Measurements from ENCODE around the gene SDR39U1.

The SDR39U1 gene

DNA sequence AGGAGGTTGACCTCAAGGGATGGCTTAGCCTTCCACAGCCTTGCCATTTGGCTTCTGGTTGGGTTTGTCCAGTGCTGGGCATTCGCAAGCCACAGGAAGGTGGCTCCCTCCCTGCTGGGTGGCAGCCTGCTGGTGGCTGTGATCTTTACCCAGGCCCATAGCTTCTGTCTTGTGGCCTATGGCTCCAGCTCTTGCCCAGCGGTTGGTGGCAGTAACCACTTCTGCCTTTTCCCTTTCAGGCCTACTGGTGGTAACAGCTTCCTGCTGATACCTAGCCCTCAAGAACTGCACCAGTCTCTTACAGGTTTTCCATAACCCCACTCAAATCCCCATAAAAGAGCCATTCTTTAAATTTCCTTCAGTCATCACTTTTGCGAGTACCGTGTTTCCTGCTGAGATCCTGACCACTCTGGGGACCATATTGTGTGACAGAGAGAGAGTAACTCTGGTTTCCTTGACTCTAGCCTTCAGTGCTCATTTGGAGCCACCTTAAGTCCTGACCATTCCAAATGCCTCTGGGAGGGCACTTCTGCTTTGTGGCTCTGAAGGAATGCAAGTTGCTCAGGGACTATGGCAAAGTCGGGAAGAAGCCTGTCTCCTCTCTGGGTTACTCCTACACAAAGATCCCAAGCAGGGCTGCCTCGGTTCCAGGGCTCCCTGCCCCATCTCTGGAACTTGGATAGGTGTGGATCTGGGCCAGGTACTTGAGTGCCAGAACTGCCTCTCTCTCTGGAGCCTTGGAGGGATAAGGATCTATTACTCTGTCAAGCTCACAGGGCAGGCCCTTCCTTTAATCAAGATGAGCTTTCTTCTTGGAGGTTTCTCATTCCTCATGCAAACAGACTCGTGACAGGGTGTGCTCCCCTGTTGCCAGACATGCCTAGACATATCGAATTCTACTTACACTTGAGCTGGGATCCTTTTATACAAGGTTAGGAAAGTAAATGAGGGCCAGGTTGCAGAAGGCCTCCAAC is 46.7 kb downstream of the SDR39U1 start:
- Histone ChIP-seq H3K27ac (no peak overlapping the region), H3K27me3 (no peaks in the 10 kb centered on the region), H3K36me3 (no peaks in the 10 kb centered on the region), H3K9me3 (no peaks in the 10 kb centered on the region), H4K20me1 (peaks cover 10% of the 10 kb centered on the region; the same call in 1 of the 2 replicates), H3K4me2 (peak overlapping the region; percentile 54), H3K4me3 (no peak overlapping the region), H3K9ac (no peak overlapping the region), H3K4me1 (peaks cover 52% of the 10 kb centered on the region)
- no peak for TF ChIP-seq Cebpa-rat (IDR thresholded peaks at IDR 0.05)

DNA sequence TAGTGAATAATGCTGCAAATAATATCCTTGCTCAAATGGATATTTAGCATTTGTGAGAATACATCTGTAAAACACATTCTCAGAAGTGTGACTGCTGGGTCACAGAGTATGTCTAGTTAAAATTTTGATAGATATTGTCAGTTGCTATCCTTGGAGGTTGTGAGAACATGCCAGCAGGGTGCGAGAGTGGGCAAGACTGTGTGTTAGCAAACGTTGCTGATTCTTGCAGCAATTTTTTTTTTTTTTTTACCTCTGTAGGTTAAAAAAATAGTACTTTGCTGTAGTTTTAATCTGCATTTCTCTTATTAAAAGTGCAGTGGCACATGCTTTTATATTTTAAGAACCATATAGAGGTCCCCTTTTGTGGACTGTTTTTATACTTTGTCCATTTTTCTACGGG is 48.3 kb downstream of the SDR39U1 start:
- H3K9ac ChIP-seq = no peak overlapping the region

DNA sequence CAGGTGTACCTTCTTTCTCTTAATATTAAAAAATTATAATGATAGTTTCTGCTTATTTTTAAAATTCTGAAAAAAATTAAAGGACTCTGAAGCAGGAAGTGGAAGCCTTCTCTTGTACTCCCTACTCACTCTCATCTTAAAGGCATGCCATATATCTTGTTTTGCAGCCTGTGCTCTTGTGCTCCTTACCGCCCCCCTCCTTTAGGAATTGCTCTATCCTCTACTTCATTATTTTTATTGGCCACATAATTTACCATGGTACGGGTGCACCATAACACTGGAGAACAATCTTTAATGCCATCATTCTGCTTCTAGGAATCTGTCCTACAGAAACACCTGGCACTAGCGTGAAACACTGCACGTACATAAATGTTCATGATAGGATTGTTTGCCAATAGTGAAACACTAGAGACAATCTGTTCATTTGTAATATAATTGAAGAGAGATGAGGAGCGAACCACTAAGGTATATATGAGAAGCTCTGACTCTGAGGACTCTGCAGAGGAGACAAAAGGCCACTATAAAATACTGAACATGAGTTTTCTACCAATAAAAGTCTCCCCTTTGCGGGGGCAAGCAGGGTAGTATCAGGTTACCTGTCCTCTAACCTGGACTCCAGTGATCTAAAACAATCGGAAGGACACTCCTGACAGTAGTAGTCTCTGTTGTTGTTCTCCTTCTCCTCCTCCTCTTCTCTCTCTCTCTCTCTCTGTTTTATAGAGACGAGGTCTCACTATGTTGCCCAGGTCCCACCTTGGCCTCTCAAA is 50.1 kb downstream of the SDR39U1 start:
- no peak for TF ChIP-seq Cebpa-rat (IDR thresholded peaks at IDR 0.05)
- Histone ChIP-seq H4K20me1 (no peaks in the 10 kb centered on the region), H3K9me3 (no peaks in the 10 kb centered on the region), H3K27ac (no peak overlapping the region), H3K4me2 (no peak overlapping the region), H3K36me3 (no peaks in the 10 kb centered on the region), H3K4me1 (peaks cover 33% of the 10 kb centered on the region), H3K4me3 (no peak overlapping the region), H3K9ac (no peak overlapping the region), H3K27me3 (no peaks in the 10 kb centered on the region)

More for the DNA sequence above, 48.3 kb downstream of the SDR39U1 start:
- no peak for TF ChIP-seq Cebpa-rat (IDR thresholded peaks at IDR 0.05)
- H3K27me3 ChIP-seq = no peaks in the 10 kb centered on the region
- H3K36me3 ChIP-seq = no peaks in the 10 kb centered on the region
- H3K4me1 ChIP-seq = peaks cover 42% of the 10 kb centered on the region
- H3K9me3 ChIP-seq = no peaks in the 10 kb centered on the region
- no peaks in the 10 kb centered on the region for H4K20me1 ChIP-seq
- H3K4me3 ChIP-seq = no peak overlapping the region
- H3K27ac ChIP-seq = no peak overlapping the region
- H3K4me2 ChIP-seq = no peak overlapping the region

DNA sequence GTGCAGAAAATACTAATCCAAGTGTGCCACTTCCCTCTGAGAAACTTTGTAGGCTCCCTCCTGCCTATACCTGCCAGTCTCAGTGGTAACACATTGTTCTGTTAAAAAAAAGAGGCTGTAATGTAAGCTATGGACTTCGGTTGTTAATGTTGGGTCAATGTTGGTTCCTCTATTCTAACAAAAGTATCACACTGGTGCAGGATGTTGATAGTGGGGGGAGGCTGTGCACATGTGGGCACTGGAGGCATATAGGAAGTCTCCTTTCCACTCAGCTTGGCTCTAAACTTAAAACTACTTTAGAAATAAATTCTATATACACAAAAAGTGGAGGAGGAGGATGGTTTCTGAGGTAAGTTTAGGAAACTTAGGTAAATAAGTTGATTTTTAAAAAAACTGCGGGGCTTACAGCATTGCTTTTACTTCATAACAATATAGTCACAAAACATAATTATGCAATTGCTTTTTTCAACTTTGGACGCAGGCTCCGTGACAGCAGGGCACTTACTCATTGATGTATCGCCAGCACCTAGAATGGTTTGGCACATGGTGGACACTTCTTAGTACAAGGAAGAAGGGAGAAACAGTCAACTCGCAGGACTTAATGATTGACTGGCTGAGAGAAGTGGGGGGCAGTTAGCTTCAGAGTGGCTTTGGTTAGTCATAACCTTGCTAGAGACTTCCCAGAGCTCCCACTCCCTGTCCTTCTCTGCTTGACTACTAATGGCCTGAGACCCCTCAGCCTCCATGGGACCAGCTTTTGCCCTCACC is 51.7 kb downstream of the SDR39U1 start:
- no peaks in the 10 kb centered on the region for H3K27me3 ChIP-seq
- no peak overlapping the region for H3K27ac ChIP-seq
- H3K9ac ChIP-seq = no peak overlapping the region
- no peaks in the 10 kb centered on the region for H4K20me1 ChIP-seq
- H3K4me3 ChIP-seq = no peak overlapping the region
- no peak for TF ChIP-seq Cebpa-rat (IDR thresholded peaks at IDR 0.05)
- H3K36me3 ChIP-seq = no peaks in the 10 kb centered on the region
- H3K4me2 ChIP-seq = peak overlapping the region; percentile 25; the same call in 1 of the 2 replicates
- H3K4me1 ChIP-seq = peaks cover 17% of the 10 kb centered on the region
- H3K9me3 ChIP-seq = no peaks in the 10 kb centered on the region
